Stomach (tissue), 9 donors: ENCODE results near the gene GREM1. TPM values are rescaled to one million over a fixed set of nuclear protein-coding genes. Genes with fewer than 3 reads are reported as not detected.

ENCODE experiments used
- DNase-seq, 2 donors: peaks; one replicate each; pipeline versions ENCODE4 v3.0.0 to v3.0.0-alpha.2; 2013 to 2019
- H3K27ac ChIP-seq, 5 donors: fragments of 200-600 bp in 4 of 5; sonication (generic) in 4 of 5; one replicate each; pipeline ENCODE4 v1.5.1; 2013 to 2019; ENCODE audit warnings: mild to moderate bottlenecking in 1 of 5, moderate library complexity in 1 of 5
- H3K27me3 ChIP-seq, 3 donors: fragments of 200-600 bp; sonication (generic); one replicate each; pipeline ENCODE4 v1.5.1; 2017 to 2019; ENCODE audit warnings: mixed run types in 1 of 3
- H3K36me3 ChIP-seq, 4 donors: fragments of 200-600 bp; sonication (generic); 1 replicate in 3 of 4; 2 replicates in 1 of 4; pipeline ENCODE4 v1.5.1; 2016 to 2019
- H3K4me1 ChIP-seq, 4 donors: fragments of 200-600 bp; sonication (generic); one replicate each; pipeline ENCODE4 v1.5.1; 2016 to 2019
- H3K4me3 ChIP-seq, 4 donors: fragments of 200-600 bp; sonication (generic) in 3 of 4; one replicate each; pipeline ENCODE4 v1.5.1; 2016 to 2019; ENCODE audit warnings: mild to moderate bottlenecking in 1 of 4
- H3K9me3 ChIP-seq, 4 donors: fragments of 200-600 bp; sonication (generic); one replicate each; pipeline ENCODE4 v1.5.1; 2016 to 2019
- EP300 ChIP-seq: sonication (generic); formaldehyde crosslinking; IDR thresholded peaks from one replicate; pipeline ENCODE4 v1.6.1; 2017; ENCODE audit warnings: antibody characterized with exemption
- POLR2A ChIP-seq, 4 donors: fragments of 450-650 bp; IDR thresholded peaks; one replicate each; pipeline ENCODE4 v1.6.1; 2016; ENCODE audit warnings: antibody characterized with exemption in 4 of 4, control low read depth in 2 of 4, mild to moderate bottlenecking in 1 of 4, moderate library complexity in 1 of 4
- POLR2AphosphoS5 ChIP-seq, 3 donors: sonication (generic); formaldehyde crosslinking; IDR thresholded peaks; one replicate each; pipeline ENCODE4 v1.6.1; 2016; ENCODE audit warnings: antibody characterized with exemption in 3 of 3
- WGBS, 5 donors: extraction: QIAGEN DNeasy Blood & Tissue Kit in 3 of 5; methylation state at CpG; one replicate each; pipeline versions ENCODE4 v1.1.5 to v1.1.7; 2013 to 2018; 5-methylcytosine and 5-hydroxymethylcytosine counted together
- intact Hi-C: fragments of 100-400 bp; cut with DNase I; formaldehyde crosslinking; loops from one replicate; pipeline ENCODE4 v1.15.1; 2023; ENCODE audit warnings: low total_unique reads
- polyA plus RNA-seq, 3 donors: library from polyadenylated mRNA; stranded (reverse); fragments of 200-250 nt; gene quantifications; one replicate each; pipeline ENCODE4 v1.2.3, GENCODE V29; 2013
- total RNA-seq, 5 donors: library from RNA; depleted of rRNA; stranded (reverse); fragments of >200 nt; gene quantifications; one replicate each; pipeline versions ENCODE4 v1.1.0 to v1.2.3, GENCODE V29; 2014 to 2016
- TF ChIP-seq, protein P1 (sequence below), 7 experiments: fragments of 450-650 bp in 4 of 7; fragments of 200-600 bp in 3 of 7; sonication (generic) in 3 of 7; IDR thresholded peaks; one replicate each; pipeline ENCODE4 v1.5.1; 2016 to 2019; ENCODE audit warnings: antibody characterized with exemption in 7 of 7, control low read depth in 2 of 7, mild to moderate bottlenecking in 1 of 7
- donor health status: healthy with polysubstance abuse.
- donor health status: Bipolar disorder and iron deficiency.
- donor health status: healthy.

The GREM1 gene
- total and polyA plus RNA-seq, 8 donors = 4.0 to 50.0 (median 13.8) TPM

- no peaks in the 10 kb centered on the region for H3K9me3 ChIP-seq
- DNase-seq = no peak
- H3K27ac ChIP-seq = no peak overlapping the region
- no peak overlapping the region for H3K4me3 ChIP-seq
- H3K36me3 ChIP-seq = no peaks in the 10 kb centered on the region
- TF ChIP-seq EP300 (no peak), POLR2A (IDR thresholded peaks at IDR 0.05) (no peak), POLR2AphosphoS5 (IDR thresholded peaks at IDR 0.05) (no peak)
- TF ChIP-seq, protein P1, sequence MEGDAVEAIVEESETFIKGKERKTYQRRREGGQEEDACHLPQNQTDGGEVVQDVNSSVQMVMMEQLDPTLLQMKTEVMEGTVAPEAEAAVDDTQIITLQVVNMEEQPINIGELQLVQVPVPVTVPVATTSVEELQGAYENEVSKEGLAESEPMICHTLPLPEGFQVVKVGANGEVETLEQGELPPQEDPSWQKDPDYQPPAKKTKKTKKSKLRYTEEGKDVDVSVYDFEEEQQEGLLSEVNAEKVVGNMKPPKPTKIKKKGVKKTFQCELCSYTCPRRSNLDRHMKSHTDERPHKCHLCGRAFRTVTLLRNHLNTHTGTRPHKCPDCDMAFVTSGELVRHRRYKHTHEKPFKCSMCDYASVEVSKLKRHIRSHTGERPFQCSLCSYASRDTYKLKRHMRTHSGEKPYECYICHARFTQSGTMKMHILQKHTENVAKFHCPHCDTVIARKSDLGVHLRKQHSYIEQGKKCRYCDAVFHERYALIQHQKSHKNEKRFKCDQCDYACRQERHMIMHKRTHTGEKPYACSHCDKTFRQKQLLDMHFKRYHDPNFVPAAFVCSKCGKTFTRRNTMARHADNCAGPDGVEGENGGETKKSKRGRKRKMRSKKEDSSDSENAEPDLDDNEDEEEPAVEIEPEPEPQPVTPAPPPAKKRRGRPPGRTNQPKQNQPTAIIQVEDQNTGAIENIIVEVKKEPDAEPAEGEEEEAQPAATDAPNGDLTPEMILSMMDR (IDR thresholded peaks at IDR 0.05) = no peak
- 63 to 72% (median 67%) methylated on average over 4 of the region's 4 CpGs for WGBS, 5 donors
- H3K4me1 ChIP-seq = peaks cover 26 to 36% (median 28%) of the 10 kb centered on the region in 4 donors
- intact Hi-C loops = no loop called here
- H3K27me3 ChIP-seq = peaks cover 21 to 73% (median 47%) of the 10 kb centered on the region in 3 donors
Observed at GRCh38 chr15:32715276-32715675, 2.5 kb upstream of the GREM1 start.

DNA sequence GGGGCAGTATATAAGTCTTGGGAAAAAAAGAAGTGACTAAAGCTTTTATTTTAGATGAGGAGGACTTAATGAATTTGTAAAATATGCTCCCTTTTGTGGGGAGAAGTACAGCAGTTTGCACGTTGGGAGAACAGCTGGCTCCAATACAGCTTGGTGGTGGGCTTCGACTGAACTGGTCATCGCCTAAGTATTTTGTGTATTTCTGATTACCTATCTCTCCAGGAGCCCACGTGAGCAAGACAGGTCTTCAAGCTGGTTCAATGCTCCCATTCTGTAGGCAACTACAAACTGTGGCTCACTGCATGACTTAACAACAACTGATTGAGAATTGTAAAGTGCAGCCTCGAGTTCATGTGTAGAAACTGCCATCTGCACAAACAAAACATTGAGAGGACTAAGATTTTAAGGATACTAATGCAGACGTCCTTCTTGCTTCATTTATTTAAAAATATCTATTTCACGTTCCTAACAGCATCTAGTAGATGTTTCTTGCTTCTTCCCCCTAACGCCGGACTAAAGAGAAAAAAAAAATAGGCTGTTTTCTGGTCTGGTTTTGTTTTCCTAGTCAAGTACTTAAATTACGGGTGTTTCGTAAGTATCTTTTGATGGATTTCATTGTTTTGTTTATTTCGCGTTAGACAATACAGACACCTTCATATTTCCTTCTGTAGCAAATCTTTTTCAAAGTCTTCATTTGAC, 1.4 kb upstream of the GREM1 start:
- no peak for TF ChIP-seq POLR2A (IDR thresholded peaks at IDR 0.05)
- TF ChIP-seq POLR2AphosphoS5 (IDR thresholded peaks at IDR 0.05) = no peak
- H3K4me1 ChIP-seq = peaks cover 26 to 36% (median 28%) of the 10 kb centered on the region in 4 donors
- peak overlapping the region in 3 of 5 donors; percentile 70 to 82 (median 80) for H3K27ac ChIP-seq
- H3K36me3 ChIP-seq = no peaks in the 10 kb centered on the region
- H3K4me3 ChIP-seq = peak overlapping the region in 2 of 4 donors; percentile 55 to 61
- peaks cover 21 to 83% (median 50%) of the 10 kb centered on the region in 3 donors for H3K27me3 ChIP-seq
- H3K9me3 ChIP-seq = no peaks in the 10 kb centered on the region
- WGBS, 5 donors = 16 to 36% (median 27%) methylated on average over 13 of the region's 13 CpGs
- intact Hi-C loops = no loop called here
- no peak for DNase-seq

GRCh38 chr15:32716915-32717425, 834 bp upstream of the GREM1 start:
- 7 to 18% (median 11%) methylated on average over 18 to 21 of the region's 21 CpGs for WGBS, 5 donors
- TF ChIP-seq POLR2AphosphoS5 (IDR thresholded peaks at IDR 0.05) (no peak), EP300 (no peak), POLR2A (IDR thresholded peaks at IDR 0.05) (no peak)
- TF ChIP-seq, protein P1 (IDR thresholded peaks at IDR 0.05) = no peak
- Histone ChIP-seq H3K36me3 (no peaks in the 10 kb centered on the region), H3K4me3 (peak overlapping the region; percentile 38 to 61 (median 51)), H3K27me3 (peaks cover 21 to 88% (median 50%) of the 10 kb centered on the region in 3 donors), H3K27ac (peak overlapping the region in 4 of 5 donors; percentile 70 to 82 (median 76)), H3K9me3 (no peaks in the 10 kb centered on the region), H3K4me1 (peaks cover 26 to 36% (median 28%) of the 10 kb centered on the region in 4 donors)
- no peak for DNase-seq
- intact Hi-C loops = no loop called here

GRCh38 chr15:32718227-32718820, 520 bp downstream of the GREM1 start:
- 1 to 4% (median 3%) methylated on average over 37 to 60 of the region's 60 CpGs for WGBS, 5 donors
- Histone ChIP-seq H3K9me3 (no peaks in the 10 kb centered on the region), H3K27me3 (peaks cover 21 to 82% (median 50%) of the 10 kb centered on the region in 3 donors), H3K27ac (peak overlapping the region in 4 of 5 donors; percentile 33 to 82 (median 75)), H3K4me3 (peak overlapping the region; percentile 38 to 61 (median 51)), H3K4me1 (peaks cover 26 to 36% (median 28%) of the 10 kb centered on the region in 4 donors), H3K36me3 (no peaks in the 10 kb centered on the region)
- DNase-seq = peak in 1 of 2 donors; percentile 55
- TF ChIP-seq, protein P1 (IDR thresholded peaks at IDR 0.05) = no peak
- intact Hi-C loops = no loop called here
